RKO (cell line): ENCODE results near the gene ARG2.

Source experiments
- DNase-seq: peaks from one replicate; pipeline ENCODE4 v3.0.0-alpha.2; 2016; ENCODE audit warnings: low spot score

The ARG2 gene

GRCh38 chr14:67619446-67620216 lies at the start of gene ARG2:
TSS of gene ARG2 (plus strand) at chr14:67619920. CDS start at chr14:67619978, 58 bp downstream.
- DNase-seq, result peak; percentile 96

- DNase-seq, result no peak
These were observed 49.3 kb upstream of the ARG2 start for GRCh38 chr14:67570453-67570852.

- peak; percentile 70 for DNase-seq
These were observed 48.3 kb upstream of the ARG2 start for GRCh38 chr14:67571275-67571990.

- DNase-seq, result no peak
These were observed 47.8 kb upstream of the ARG2 start for GRCh38 chr14:67571991-67572323.

DNA sequence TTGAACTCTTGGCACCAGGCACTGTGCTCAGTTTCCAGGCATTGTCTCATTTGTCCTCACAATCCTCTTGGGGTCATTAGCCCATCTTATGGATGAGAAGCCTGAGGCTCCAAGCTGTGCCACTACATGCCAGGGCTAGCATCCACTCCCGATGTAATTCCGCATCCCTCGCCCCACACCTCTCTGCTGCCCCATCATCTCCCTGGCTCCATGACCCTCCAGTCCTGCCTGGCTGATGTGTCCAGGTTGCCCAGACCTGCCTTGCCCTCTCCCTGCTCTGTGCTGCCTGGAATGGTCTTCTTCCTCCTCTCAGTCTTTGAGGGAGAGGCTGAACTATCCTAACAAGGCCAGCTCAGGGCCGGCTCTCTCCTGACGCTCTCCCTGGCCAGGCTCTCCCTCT lies 47.1 kb upstream of the ARG2 start:
- DNase-seq, result no peak

GRCh38 chr14:67573228-67574010 lies 46.3 kb upstream of the ARG2 start:
- DNase-seq, result no peak

GRCh38 chr14:67574156-67574555 lies 45.6 kb upstream of the ARG2 start:
- no peak for DNase-seq

DNA sequence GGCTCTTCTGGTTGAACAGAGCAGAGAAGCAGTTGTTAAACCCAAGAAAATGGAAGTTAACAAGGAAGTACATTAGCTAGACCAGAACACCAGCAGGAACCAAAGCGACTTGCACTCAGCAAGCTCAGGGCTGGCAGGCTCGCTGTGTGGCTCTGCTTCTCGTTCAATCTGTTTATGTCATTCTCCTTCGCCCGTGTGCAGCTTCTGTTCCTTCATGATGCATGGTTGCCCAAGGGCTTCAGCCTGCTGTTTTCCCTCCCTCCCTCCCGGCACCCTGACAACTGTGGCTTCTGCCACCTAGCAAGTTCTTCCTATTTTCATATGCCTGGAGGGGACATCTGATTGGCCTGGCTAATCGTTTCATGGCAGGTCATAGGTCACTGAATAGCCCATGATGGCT lies 44.9 kb upstream of the ARG2 start:
- no peak for DNase-seq

DNA sequence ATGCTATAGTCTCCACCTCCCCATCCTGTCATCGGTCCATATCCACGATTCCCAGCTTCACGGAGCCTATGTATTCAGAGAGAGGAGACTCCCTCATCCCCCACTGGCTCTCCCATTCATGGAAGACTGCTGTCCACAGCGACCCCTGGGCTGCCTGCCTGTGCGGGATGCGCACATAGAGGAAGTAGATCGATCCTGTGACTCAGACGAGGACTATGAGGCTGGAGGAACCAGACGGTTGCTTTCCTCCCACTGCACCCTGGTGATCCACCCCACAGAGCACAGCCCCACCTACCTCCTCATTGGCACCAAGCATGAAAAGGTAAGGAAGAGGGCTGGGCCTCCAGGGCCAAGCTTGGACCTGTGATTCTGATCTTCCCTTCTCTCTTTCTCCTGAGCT lies 44.0 kb upstream of the ARG2 start:
- no peak for DNase-seq

DNA sequence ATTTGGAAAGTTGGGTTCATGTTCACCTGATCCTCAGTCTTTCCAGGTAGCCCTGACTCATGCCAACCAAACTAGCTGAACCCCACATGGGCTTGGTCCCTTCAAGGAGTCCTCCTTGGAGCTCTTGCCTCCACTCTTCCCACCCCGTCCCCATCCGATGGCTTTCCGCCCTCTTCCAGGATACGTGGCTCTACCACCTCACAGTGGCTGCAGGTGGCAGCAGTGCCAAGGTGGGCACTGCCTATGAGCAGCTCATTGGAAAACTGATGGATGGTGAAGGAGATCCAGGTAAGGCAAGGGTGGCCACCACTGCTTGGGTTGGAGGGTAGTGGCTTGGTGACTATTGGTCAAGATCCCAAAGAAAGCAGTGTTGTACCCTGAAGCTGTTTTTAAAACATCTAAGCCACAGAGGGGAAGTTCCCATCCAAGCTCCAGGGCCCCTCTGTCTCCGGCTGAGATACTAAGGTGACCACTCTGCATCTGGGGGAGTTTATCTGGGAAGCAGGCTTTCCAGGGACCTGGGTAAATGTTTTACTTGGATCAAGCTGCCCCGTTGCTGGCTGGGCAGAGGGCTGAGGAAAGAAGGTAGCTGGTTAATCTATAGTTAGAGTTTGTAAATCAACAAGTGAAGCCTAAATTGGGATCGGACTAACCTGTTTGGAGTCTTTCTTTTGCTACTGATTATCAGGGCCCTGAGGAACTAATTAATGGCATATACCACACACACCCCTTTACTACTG lies 43.3 kb upstream of the ARG2 start:
- no peak for DNase-seq

GRCh38 chr14:67577181-67577808 lies 42.4 kb upstream of the ARG2 start:
- DNase-seq, result no peak

GRCh38 chr14:67577909-67578749 lies 41.6 kb upstream of the ARG2 start:
- no peak for DNase-seq

DNA sequence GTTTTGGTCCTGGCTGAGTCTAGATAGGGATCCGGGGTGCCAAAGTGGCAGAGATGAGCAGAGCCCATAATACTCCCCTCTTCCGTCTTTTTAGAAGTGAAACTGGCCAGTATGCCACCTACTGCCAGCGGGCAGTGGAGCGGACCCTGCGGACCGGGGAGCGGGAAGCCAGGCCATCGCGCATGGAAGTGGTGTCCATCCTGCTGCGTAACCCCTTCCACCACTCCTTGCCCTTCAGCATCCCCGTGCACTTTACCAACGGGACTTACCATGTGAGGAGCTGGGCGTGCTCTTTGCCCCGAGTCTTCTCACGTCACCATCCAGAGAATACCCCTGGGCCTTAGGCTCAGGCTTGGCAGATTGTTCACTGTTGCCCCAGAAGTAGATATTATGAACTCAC lies 40.7 kb upstream of the ARG2 start:
- no peak for DNase-seq

DNA sequence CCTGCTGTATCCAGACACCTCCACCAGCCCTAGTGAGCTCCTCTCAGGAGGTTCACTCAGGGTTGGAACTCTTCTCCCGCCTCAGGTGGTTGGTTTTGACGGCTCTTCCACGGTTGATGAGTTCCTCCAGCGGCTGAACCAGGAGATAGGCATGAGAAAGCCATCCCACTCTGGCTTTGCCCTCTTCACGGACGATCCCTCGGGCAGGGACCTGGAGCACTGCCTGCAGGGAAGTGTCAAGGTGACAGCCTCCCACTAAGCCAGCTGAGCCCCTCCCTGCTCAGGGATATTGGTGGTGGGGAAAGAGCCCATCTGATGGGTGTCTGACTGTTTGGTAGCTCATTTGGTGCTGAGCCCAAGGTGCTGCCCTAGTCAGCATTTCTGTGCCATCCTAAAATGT lies 40.1 kb upstream of the ARG2 start:
- DNase-seq, result no peak

DNA sequence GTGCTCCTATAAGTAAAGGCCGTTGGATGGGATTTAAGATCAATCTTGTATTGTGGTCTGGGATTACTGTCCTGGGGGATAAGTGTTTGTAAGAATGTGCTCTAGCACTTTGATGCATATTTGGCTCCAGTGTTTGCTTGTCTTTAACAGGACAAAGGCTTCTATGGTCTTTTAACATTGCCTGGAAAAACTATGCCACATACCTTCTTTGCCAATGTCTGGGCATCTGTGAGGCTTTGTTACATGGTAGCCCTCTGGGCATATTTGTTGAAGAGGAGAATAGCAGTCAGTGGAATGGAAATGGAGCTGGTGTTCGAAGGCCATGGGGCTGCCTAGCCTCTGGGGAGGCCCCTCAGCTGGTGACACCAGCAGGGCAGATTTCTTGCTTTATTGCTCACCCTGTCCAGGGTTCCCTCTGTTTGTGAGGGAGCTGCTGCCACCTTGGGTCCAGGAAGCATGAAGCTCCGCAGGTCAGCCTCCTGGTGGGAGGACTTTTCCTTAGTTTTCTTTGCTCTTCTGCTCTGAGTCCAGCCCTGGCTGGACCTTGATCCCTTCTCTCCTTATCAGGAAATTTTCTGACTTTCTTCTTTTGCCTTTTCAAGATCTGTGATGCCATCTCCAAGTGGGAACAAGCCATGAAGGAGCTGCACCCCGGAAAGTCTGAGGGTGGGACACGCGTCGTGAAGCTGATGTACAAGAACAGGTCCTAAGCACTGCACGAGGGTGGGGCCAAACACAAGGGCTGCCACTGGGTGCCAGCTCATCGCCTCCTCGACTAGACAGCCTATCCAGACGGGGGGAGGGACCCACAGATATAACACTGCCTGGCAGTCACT lies 39.2 kb upstream of the ARG2 start:
- DNase-seq, result no peak

DNA sequence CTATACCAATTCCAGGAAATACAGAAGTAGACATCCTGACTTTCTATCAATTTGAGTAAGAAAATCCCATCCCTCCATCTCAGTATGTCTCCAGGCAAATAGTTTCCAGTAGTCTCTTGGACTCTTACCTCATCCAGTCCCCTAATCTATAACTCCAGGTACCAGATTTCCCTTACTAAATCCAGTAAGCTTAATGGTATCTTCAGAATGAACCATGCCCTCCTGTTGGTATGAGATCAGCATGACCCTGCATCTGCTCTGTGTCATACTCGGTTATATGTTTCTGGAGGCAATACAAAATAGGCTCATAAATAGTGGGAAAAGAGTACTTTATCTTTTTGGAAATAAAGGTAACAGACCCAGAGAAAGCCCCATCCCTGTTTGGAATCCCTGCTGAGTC lies 38.1 kb upstream of the ARG2 start:
- DNase-seq, result no peak

GRCh38 chr14:67582061-67582460 lies 37.7 kb upstream of the ARG2 start:
- no peak for DNase-seq

- DNase-seq, result peak; percentile 57
These were observed 35.7 kb upstream of the ARG2 start for GRCh38 chr14:67583711-67584644.

GRCh38 chr14:67584978-67585377 lies 34.7 kb upstream of the ARG2 start:
- no peak for DNase-seq
